ENCODE results near the gene ADO. TPM values are rescaled to one million over a fixed set of nuclear protein-coding genes. Genes with fewer than 3 reads are reported as not detected.
A peak's percentile ranks its signal among the peaks of the same experiment; 100 is the strongest.

ADO gene
- total RNA-seq, 4 donors from 2014 or later = 19.5 to 28.1 (median 23.4) TPM

DNA sequence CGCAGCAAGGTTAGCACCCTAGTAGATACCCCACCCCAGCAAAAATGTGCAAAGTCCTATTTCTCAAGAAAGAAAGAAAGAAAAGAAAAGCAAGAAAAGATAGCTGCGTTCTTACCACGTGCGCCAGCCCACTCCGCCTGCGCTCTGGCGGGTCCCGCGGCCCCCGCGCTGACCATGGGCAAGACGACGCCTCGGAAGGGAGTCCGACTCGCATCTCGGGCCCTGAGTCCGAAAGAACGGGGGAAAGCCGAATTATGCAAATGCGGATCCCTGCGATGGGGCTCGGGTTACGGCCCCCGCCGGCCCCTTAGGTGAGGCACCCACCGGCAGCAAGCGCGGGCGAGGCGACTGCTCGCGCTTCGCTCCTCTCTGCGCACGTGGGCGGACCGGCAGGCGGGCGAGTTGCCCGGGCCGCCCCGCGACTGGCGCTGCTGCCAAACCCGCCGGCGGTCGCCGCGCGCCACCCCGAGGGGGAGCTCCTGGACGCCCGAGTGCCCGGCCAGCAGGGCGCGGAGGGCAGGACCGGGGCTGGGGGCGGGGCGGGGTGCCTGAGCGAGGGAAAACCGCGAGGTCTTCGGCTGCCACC, 14.0 kb downstream of the ADO start:
- peaks cover 0 to 58% (median 16%) of the 10 kb centered on the region in 4 donors for H3K27me3 ChIP-seq
- DNase-seq (ENCODE audit: extremely low spot score) = no peak
- H3K4me3 ChIP-seq = peak overlapping the region; percentile 67 to 100 (median 76)
- WGBS = 6% methylated on average over 20 of the region's 65 CpGs
- no peaks in the 10 kb centered on the region for H3K9me3 ChIP-seq
- no peak overlapping the region for H3K27ac ChIP-seq (replicated peaks in 1 of 4)
- H3K4me1 ChIP-seq = peaks cover 32 to 46% (median 42%) of the 10 kb centered on the region in 4 donors
- no peaks in the 10 kb centered on the region for H3K36me3 ChIP-seq
- intact Hi-C loops (cut with DNase I) = loop anchor here (5.0 kb wide), 3 partner anchors 226 to 381 kb away; no protein-coding TSS in a partner anchor
- TF ChIP-seq POLR2AphosphoS5 (IDR thresholded peaks at IDR 0.05) = no peak
- no peak for TF ChIP-seq EP300 (IDR thresholded peaks at IDR 0.05)
- no peak for TF ChIP-seq POLR2A (IDR thresholded peaks at IDR 0.05; ENCODE audit: low read depth)
- TF ChIP-seq, protein P1, sequence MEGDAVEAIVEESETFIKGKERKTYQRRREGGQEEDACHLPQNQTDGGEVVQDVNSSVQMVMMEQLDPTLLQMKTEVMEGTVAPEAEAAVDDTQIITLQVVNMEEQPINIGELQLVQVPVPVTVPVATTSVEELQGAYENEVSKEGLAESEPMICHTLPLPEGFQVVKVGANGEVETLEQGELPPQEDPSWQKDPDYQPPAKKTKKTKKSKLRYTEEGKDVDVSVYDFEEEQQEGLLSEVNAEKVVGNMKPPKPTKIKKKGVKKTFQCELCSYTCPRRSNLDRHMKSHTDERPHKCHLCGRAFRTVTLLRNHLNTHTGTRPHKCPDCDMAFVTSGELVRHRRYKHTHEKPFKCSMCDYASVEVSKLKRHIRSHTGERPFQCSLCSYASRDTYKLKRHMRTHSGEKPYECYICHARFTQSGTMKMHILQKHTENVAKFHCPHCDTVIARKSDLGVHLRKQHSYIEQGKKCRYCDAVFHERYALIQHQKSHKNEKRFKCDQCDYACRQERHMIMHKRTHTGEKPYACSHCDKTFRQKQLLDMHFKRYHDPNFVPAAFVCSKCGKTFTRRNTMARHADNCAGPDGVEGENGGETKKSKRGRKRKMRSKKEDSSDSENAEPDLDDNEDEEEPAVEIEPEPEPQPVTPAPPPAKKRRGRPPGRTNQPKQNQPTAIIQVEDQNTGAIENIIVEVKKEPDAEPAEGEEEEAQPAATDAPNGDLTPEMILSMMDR (IDR thresholded peaks at IDR 0.05) = no peak

DNA sequence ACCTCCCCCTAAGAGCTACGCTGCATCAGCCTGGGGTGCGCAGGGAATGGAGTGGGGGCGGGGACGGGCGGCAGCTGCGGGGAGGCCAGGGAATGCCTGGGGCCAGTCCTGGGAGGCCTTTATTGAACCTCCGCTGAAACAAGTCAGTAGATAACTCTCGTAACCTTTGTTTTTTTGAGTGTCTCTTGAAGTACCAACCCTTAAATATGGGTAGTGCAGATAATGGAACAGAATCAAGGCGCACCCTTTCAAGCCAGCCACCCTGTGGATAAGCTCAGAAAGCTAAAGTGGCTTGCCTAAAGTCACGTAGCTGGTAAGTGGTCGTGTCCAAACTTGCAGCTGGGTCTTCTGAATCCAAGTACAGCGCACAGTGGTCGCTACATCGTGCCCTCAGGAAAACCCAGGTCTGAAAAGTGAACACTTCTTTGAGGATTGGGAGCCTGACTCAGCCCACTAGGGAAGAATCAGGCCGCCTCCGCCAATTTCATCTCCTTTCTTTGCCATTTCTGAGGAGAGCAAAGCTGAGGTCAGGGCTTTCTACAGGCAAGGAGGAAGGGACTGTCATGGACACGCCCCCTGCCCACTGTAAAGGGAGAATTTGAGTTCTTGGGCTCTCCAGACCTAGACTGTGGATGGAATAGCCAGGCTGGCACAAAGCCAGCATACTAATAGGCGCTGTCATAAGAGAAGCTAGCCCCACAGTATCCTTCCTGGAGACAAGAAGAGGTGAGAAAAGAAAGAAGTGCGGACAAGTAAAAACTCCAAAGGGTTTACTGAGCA, 14.8 kb downstream of the ADO start:
- H3K27ac ChIP-seq (replicated peaks in 1 of 4) = no peak overlapping the region
- H3K9me3 ChIP-seq = no peaks in the 10 kb centered on the region
- TF ChIP-seq, protein P1 (IDR thresholded peaks at IDR 0.05) = no peak
- TF ChIP-seq EP300 (IDR thresholded peaks at IDR 0.05) = no peak
- no peak for TF ChIP-seq POLR2A (IDR thresholded peaks at IDR 0.05; ENCODE audit: low read depth)
- no peak for TF ChIP-seq POLR2AphosphoS5 (IDR thresholded peaks at IDR 0.05)
- DNase-seq (ENCODE audit: extremely low spot score) = no peak
- peak overlapping the region in 3 of 4 donors; percentile 67 to 100 (median 80) for H3K4me3 ChIP-seq
- 48% methylated on average over 18 of the region's 19 CpGs for WGBS
- intact Hi-C loops (cut with DNase I) = loop anchor here (5.0 kb wide), 3 partner anchors 227 to 382 kb away; no protein-coding TSS in a partner anchor
- no peaks in the 10 kb centered on the region for H3K36me3 ChIP-seq
- H3K4me1 ChIP-seq = peaks cover 32 to 44% (median 41%) of the 10 kb centered on the region in 4 donors
- peaks cover 0 to 63% (median 16%) of the 10 kb centered on the region in 4 donors for H3K27me3 ChIP-seq

DNA sequence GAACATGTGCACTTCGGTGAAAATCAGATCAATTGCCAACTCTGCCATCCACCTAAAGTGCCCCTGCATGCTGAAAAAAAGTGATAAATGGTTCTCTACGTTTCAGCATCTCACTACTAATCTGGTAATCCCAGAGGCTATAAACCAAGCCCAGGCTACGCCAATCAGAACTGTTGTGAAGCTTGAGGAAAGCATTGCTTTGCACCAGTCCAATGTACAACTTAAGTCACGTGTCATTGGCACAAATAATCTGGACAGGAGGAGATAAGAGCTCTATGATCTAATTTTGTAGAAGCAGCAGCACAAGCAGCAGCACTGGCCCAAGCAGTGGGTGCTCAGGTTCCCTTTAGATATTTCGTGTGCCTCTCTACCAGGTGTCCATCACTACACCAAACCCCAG, 16.1 kb downstream of the ADO start:
- H3K9me3 ChIP-seq = no peaks in the 10 kb centered on the region
- peaks cover 0 to 50% (median 10%) of the 10 kb centered on the region in 4 donors for H3K27me3 ChIP-seq
- 72% methylated on average over 5 of the region's 5 CpGs for WGBS
- H3K36me3 ChIP-seq = no peaks in the 10 kb centered on the region
- peaks cover 21 to 31% (median 29%) of the 10 kb centered on the region in 4 donors for H3K4me1 ChIP-seq
- no peak overlapping the region for H3K4me3 ChIP-seq
- no peak overlapping the region for H3K27ac ChIP-seq (replicated peaks in 1 of 4)
- no peak for DNase-seq (ENCODE audit: extremely low spot score)
- TF ChIP-seq POLR2A (IDR thresholded peaks at IDR 0.05; ENCODE audit: low read depth) (no peak), POLR2AphosphoS5 (IDR thresholded peaks at IDR 0.05) (no peak), EP300 (IDR thresholded peaks at IDR 0.05) (no peak)
- TF ChIP-seq, protein P1 (IDR thresholded peaks at IDR 0.05) = no peak
- intact Hi-C loops (cut with DNase I) = no loop called here

DNA sequence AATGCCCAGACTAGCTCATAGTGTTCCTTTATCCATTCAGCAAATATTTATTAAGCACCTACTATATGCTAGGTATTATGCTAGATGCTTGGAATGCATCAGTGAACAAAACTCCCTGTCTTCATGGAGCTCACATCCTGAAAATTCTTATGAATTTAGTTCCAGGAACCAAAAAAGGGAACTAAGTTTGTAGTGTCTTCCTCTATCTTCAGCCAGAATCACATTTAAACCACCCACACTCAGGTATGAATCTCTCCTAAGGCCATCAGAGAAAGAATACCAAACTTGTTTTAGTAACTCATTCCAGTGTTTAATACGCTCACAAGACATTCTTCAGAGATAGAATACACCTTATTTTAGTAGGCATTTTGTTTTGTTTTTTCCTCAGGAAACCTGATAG, 21.8 kb downstream of the ADO start:
- intact Hi-C loops (cut with DNase I) = no loop called here
- H3K4me1 ChIP-seq = no peaks in the 10 kb centered on the region
- TF ChIP-seq EP300 (IDR thresholded peaks at IDR 0.05) (no peak), POLR2A (IDR thresholded peaks at IDR 0.05; ENCODE audit: low read depth) (no peak), POLR2AphosphoS5 (IDR thresholded peaks at IDR 0.05) (no peak)
- TF ChIP-seq, protein P1 (IDR thresholded peaks at IDR 0.05) = no peak
- whole genome bisulfite sequencing = 85% methylated on average over 1 of the region's 1 CpG
- no peaks in the 10 kb centered on the region for H3K36me3 ChIP-seq
- no peak overlapping the region for H3K4me3 ChIP-seq
- H3K27ac ChIP-seq (replicated peaks in 1 of 4) = no peak overlapping the region
- no peak for DNase-seq (ENCODE audit: extremely low spot score)
- H3K27me3 ChIP-seq = peaks cover 0 to 16% (median 0%) of the 10 kb centered on the region in 4 donors
- H3K9me3 ChIP-seq = no peaks in the 10 kb centered on the region

All from esophagus muscularis mucosa (tissue), 4 donors.